ENCODE data around the gene TMEM151B.
"Not testable (repeated sequence)": the region's sequence is repeated elsewhere in the genome, so short reads cannot be mapped to it uniquely, and the experiment has no call there.

The TMEM151B gene

GRCh38 chr6:44311304-44311703 is 41.1 kb downstream of the TMEM151B start:
- H3K4me3 ChIP-seq (ENCODE audit: low read length) = no peak overlapping the region
- TF ChIP-seq, protein P1, sequence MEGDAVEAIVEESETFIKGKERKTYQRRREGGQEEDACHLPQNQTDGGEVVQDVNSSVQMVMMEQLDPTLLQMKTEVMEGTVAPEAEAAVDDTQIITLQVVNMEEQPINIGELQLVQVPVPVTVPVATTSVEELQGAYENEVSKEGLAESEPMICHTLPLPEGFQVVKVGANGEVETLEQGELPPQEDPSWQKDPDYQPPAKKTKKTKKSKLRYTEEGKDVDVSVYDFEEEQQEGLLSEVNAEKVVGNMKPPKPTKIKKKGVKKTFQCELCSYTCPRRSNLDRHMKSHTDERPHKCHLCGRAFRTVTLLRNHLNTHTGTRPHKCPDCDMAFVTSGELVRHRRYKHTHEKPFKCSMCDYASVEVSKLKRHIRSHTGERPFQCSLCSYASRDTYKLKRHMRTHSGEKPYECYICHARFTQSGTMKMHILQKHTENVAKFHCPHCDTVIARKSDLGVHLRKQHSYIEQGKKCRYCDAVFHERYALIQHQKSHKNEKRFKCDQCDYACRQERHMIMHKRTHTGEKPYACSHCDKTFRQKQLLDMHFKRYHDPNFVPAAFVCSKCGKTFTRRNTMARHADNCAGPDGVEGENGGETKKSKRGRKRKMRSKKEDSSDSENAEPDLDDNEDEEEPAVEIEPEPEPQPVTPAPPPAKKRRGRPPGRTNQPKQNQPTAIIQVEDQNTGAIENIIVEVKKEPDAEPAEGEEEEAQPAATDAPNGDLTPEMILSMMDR (conservative IDR thresholded peaks at IDR 0.05; ENCODE audit: low read length) = no peak

DNA sequence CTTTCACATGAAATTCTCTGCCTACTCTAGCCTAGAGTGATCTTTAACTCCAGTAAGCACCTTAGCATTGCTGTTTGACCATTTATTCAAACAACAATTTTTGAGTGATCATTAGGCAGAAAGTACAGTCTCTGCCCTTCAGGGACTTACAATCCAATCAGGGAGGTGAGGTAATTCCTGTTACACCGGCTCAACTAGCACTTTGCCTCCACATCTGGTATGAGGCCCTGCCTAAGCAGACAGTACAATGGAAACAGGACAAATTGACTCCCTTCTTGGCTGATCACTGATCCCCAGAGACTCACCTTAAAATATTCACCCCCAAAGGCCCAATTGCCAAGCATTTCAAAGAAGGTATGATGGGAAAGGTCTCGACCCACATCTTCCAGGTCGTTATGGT is 41.5 kb downstream of the TMEM151B start:
- TF ChIP-seq, protein P1 (conservative IDR thresholded peaks at IDR 0.05; ENCODE audit: low read length) = no peak
- peak overlapping the region; percentile 89 for H3K4me3 ChIP-seq (ENCODE audit: low read length)
- no peak for DNase-seq (ENCODE audit: low read depth)

More at GRCh38 chr6:44311304-44311703, 41.1 kb downstream of the TMEM151B start:
- no peak for DNase-seq (ENCODE audit: low read depth)

GRCh38 chr6:44312901-44313788 is 42.9 kb downstream of the TMEM151B start, which contains the start of gene AARS2:
AARS2 (minus strand) TSS chr6:44313347; CDS start chr6:44313323, 24 bp downstream.
- TF ChIP-seq, protein P1 (conservative IDR thresholded peaks at IDR 0.05; ENCODE audit: low read length) = peak; percentile 90
- H3K4me3 ChIP-seq (ENCODE audit: low read length) = peak within 1 kb of the TSS; percentile 89
- peak; percentile 85 for DNase-seq (ENCODE audit: low read depth)

DNA sequence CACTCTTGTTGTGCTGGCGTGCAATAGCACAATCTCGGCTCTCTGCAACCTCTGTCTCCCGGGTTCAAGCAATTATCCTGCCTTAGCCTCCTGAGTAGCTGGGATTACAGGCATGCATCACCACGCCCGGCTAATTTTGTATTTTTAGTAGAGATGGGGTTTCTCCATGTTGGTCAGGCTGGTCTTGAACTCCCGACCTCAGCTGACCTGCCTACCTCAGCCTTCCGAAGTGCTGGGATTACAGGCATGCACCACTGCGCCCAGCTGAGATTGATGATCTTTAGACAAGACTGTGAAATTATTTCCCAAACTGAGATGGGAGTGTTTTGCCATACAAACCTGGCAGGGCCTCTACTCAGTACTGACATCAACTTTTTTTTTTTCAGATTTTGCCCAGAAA is 44.4 kb downstream of the TMEM151B start:
- not testable (repeated sequence) for DNase-seq (ENCODE audit: low read depth); H3K4me3 ChIP-seq (ENCODE audit: low read length)

DNA sequence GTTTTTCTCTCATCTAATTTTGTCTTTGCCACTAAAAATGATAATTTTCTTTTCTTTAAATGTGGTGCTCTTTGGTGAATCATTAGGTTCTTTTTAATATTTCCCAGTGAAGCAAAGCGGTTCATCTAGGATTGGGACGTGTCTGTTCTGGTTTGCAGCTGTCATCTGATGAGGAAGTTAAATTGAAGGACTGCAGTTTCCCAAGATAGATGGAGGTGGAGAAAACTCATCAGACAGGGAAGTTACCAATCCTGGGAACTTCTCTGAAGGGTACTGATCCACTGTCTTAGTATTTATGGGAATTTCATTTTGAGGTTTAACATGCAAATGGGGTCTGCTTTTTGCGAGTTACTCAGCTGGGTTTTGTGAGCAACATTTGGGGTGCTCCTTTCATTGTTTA is 45.3 kb downstream of the TMEM151B start:
- no peak overlapping the region for H3K4me3 ChIP-seq (ENCODE audit: low read length)
- TF ChIP-seq, protein P1 (conservative IDR thresholded peaks at IDR 0.05; ENCODE audit: low read length) = no peak
- DNase-seq (ENCODE audit: low read depth) = no peak

- TF ChIP-seq, protein P1 (conservative IDR thresholded peaks at IDR 0.05; ENCODE audit: low read length) = no peak
- no peak overlapping the region for H3K4me3 ChIP-seq (ENCODE audit: low read length)
- DNase-seq (ENCODE audit: low read depth) = no peak
These were observed 45.7 kb downstream of the TMEM151B start for GRCh38 chr6:44315951-44316350.

- H3K4me3 ChIP-seq (ENCODE audit: low read length) = no peak overlapping the region
- DNase-seq (ENCODE audit: low read depth) = no peak
- TF ChIP-seq, protein P1 (conservative IDR thresholded peaks at IDR 0.05; ENCODE audit: low read length) = no peak
These were observed 46.2 kb downstream of the TMEM151B start for GRCh38 chr6:44316481-44316880.

DNA sequence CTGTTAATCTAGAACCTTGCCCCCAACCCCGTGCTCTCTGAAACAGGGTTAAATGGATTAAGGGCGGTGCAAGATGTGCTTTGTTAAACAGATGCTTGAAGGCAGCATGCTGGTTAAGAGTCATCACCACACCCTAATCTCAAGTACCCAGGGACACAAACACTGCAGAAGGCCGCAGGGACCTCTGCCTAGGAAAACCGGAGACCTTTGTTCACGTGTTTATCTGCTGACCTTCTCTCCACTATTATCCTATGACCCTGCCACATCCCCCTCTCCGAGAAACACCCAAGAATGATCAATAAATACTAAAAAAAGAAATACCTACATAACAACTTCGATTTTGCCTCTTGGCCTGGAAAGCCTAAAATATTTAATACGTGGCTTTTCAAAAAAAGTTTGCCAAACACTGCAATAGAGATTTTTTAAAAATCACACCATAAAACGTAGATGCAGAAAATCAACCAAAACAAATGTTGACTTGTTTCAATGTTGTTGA is 46.9 kb downstream of the TMEM151B start:
- H3K4me3 ChIP-seq (ENCODE audit: low read length); DNase-seq (ENCODE audit: low read depth): not testable (repeated sequence)
